Breast epithelium (tissue), 3 donors: Measurements from ENCODE around the gene MAP7.

Source experiments
- POLR2A ChIP-seq: fragments of 450-650 bp; IDR thresholded peaks from one replicate; pipeline ENCODE4 v1.6.1; 2016; ENCODE audit warnings: antibody characterized with exemption, mild to moderate bottlenecking, moderate library complexity
- POLR2AphosphoS5 ChIP-seq, 3 donors: sonication (generic); formaldehyde crosslinking; IDR thresholded peaks; one replicate each; pipeline ENCODE4 v1.6.1; 2017; ENCODE audit warnings: antibody characterized with exemption in 3 of 3
- TF ChIP-seq, protein P1 (sequence below), 3 donors: fragments of 450-650 bp; IDR thresholded peaks; one replicate each; pipeline ENCODE4 v1.5.1; 2016 to 2017; ENCODE audit warnings: antibody characterized with exemption in 3 of 3, mild to moderate bottlenecking in 3 of 3, moderate library complexity in 3 of 3

DNA sequence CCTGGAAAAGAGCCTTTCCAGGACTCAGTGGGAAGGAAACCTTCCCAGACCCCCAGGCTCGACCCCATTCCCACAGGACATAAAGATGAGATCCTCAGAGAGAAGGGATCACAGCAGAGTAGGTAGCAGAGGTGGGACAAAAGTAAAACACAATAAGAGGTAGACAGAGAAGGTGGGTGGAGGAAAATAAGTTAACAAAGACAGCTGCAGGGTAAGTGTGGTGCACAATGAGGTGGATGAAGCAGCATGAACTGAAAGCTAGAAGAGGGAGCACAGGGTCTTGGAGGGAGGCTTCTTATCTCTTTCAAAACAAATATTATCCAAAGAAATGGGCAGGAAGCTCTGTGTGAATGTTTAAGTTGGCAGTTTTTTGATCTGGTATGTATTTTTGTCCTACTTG, 14.0 kb upstream of the MAP7 start:
- TF ChIP-seq, protein P1, sequence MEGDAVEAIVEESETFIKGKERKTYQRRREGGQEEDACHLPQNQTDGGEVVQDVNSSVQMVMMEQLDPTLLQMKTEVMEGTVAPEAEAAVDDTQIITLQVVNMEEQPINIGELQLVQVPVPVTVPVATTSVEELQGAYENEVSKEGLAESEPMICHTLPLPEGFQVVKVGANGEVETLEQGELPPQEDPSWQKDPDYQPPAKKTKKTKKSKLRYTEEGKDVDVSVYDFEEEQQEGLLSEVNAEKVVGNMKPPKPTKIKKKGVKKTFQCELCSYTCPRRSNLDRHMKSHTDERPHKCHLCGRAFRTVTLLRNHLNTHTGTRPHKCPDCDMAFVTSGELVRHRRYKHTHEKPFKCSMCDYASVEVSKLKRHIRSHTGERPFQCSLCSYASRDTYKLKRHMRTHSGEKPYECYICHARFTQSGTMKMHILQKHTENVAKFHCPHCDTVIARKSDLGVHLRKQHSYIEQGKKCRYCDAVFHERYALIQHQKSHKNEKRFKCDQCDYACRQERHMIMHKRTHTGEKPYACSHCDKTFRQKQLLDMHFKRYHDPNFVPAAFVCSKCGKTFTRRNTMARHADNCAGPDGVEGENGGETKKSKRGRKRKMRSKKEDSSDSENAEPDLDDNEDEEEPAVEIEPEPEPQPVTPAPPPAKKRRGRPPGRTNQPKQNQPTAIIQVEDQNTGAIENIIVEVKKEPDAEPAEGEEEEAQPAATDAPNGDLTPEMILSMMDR (IDR thresholded peaks at IDR 0.05) = no peak
- no peak for TF ChIP-seq POLR2A
- TF ChIP-seq POLR2AphosphoS5 (IDR thresholded peaks at IDR 0.05) = no peak
